H54 (cell line): ENCODE data around the gene SLC35G4.

Experiments used
- DNase-seq: peaks from one replicate; pipeline ENCODE4 v3.0.0; 2011; ENCODE audit warnings: low spot score, mixed read lengths; ENCODE audit not compliant: insufficient read length
- FAIRE-seq: peaks from 3 replicates; lab custom pipeline; 2011; peaks lifted over from hg19 to GRCh38; lab: Jason Lieb, UNC
- POLR2A ChIP-seq: IDR thresholded peaks from 2 replicates; pipeline ENCODE4 v1.6.1; 2011; ENCODE audit warnings: low read depth, mild to moderate bottlenecking, low read length

Gene SLC35G4

GRCh38 chr18:11654736-11655605 lies 45.6 kb downstream of the SLC35G4 start:
- no peak for TF ChIP-seq POLR2A
- peak; percentile 74 for DNase-seq

GRCh38 chr18:11655606-11655932 lies 46.2 kb downstream of the SLC35G4 start:
- TF ChIP-seq POLR2A = no peak
- DNase-seq = no peak
- no peak for FAIRE-seq

More at GRCh38 chr18:11654736-11655605, 45.6 kb downstream of the SLC35G4 start:
- FAIRE-seq = no peak

- FAIRE-seq (no peak), DNase-seq (no peak)
- no peak for TF ChIP-seq POLR2A
Observed at GRCh38 chr18:11657152-11657551, 47.8 kb downstream of the SLC35G4 start.

GRCh38 chr18:11657554-11657953 lies 48.2 kb downstream of the SLC35G4 start:
- DNase-seq (no peak), FAIRE-seq (no peak)
- no peak for TF ChIP-seq POLR2A

- DNase-seq (no peak), FAIRE-seq (no peak)
- TF ChIP-seq POLR2A = no peak
Observed at GRCh38 chr18:11658019-11658418, 48.6 kb downstream of the SLC35G4 start.

GRCh38 chr18:11658989-11659388 lies 49.6 kb downstream of the SLC35G4 start:
- DNase-seq (no peak), FAIRE-seq (no peak)

More at GRCh38 chr18:11658989-11659388, 49.6 kb downstream of the SLC35G4 start:
- TF ChIP-seq POLR2A = no peak
